Testis (tissue), 2 donors: ENCODE results near the gene GPR183.

ENCODE experiments used
- CTCF ChIP-seq, 3 experiments: fragments of 450-650 bp in 2 of 3; fragments of 200-600 bp in 1 of 3; sonication (generic) in 1 of 3; IDR thresholded peaks; one replicate each; pipeline ENCODE4 v1.5.1; 2016 to 2019; ENCODE audit warnings: antibody characterized with exemption in 3 of 3, mild to moderate bottlenecking in 2 of 3, moderate library complexity in 1 of 3
- POLR2A ChIP-seq: fragments of 450-650 bp; IDR thresholded peaks from one replicate; pipeline ENCODE4 v1.6.1; 2017; ENCODE audit warnings: antibody characterized with exemption, mild to moderate bottlenecking, moderate library complexity

GRCh38 chr13:99267927-99268326, 39.3 kb downstream of the GPR183 start:
- TF ChIP-seq CTCF (IDR thresholded peaks at IDR 0.05) (no peak), POLR2A (no peak)
